HG03175 (cell line): Measurements from ENCODE around the gene PRM3.

ENCODE experiments used
- ATAC-seq: cut with Tn5 transposase; IDR thresholded peaks from one replicate; pipeline ENCODE4 v1.9.1; 2021; ENCODE audit warnings: mild to moderate bottlenecking, moderate library complexity; ENCODE audit not compliant: unreplicated experiment

PRM3 gene

DNA sequence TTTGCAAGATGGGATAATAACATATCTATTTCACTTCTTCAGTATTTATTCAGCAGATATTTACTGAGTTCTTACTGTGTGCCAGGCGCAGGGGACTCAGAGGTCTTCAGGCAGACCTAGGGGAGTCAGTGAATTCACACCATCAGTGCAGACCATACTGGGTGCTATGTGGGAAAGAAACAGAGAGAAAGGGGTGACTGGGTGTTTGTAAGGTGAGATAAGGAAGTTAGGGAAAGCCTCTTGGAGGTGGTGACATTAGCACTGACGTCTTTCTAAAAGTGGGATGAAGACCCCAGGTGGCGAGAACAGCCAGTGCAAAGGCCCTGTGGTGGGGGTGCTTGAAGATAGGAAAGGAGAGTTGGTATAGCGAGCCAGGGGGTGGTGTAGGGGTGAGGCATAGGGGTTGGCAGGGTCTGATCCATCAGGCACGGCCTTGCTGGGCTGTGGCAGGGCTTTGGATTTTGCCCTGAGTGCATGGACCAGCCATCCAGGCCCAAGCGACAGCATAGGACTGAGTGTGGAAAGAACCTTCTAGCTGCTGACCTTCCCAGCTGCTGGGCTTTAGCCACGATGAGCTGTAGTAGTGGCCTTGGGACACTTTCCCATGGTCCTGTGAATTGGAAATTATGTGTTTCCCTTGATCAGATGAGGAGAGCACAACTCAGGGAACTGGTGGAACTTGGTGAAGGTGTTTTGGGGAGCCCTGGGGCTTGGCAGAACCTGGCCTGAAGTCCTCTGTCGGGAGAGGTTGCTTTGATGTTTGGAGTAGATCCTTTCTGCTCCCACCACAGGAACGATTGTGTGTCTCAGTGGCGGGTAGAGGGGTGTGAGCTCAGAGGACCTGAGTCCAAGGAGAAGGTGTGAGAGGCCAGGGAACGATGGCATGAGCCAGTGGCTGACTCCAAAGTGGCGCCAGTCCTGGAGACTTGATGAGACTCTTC, 13.5 kb downstream of the PRM3 start:
- no peak for ATAC-seq

DNA sequence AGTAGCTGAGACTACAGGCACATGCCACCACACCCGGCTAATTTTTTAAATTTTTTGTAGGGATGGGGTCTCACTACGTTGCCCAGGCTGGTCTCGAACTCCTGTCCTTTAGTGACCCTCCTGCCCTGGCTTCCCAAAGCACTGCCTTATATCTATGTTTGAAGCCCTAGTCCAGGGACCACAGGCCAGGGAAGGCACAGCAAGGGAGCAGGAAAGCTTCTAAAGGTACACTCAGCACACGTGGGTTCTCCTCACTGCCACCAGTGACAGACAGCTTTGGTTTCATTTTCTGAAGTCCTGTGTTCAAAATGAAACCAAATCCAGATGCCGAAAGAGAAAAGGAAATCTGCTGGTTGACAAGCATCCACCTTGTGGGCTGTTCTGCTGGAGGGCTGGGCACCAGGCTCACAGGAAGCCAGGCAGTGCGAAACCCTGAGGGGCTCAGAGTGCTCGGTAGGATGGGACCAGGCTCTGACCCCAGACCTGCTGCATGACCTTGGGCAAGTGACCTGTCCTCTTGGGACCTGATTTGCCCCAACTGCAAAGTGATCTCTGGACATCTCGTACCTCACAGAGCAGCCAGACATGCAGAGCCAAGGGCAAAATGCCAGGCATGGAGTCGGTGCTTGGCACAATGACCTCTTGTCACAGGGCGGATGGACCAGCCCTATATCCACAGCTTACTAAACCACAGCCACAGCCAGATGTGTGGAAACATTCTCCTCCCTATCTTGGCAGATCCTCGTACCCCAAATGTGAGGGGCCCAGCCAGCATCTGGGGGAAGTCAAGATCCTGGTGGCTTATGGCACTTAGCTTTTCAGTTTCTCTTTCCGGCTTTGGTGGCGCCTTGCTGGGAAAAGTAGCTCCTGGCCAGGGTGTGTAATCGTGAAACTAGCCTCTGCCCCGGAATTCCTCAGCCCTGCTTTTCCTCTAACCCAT, 14.6 kb downstream of the PRM3 start:
- ATAC-seq = no peak

DNA sequence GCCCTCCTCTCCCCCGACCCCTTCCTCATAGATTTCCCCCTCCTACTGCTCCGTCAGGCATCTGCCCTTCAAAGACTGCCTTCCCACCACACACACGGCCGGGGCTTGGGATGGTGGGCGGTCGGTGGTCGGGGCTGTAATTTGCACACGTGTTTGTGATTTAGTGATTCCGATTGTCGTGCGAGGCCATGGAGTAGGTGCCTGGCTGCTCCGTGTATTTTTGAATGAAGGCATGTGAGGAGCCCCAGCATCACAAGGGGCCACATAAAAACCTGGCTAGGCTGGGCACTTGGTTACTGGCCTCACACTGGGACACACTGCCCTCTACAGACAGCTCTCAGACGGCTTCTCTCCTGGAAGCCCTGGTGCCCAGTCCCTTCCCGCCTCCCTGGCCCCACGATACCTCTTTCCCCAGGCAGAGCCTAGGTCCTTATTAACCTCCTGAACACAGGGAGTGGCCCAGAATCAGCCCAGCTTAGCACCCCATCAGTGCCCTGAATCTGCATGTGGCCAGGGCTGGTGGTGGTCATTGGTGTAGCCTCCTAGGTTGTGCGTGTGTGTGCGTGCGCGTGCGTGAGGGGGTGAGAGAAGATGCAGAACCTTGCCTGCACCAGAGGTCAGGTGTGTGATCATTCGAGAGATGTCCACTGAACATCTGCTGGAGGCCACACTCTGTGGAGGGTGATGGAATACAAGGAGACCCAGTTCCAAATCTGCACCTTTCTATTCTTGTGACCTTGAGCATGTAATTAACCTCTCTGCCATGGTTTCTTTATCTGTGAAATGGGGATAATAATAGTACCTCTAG, 16.1 kb downstream of the PRM3 start:
- ATAC-seq = no peak

DNA sequence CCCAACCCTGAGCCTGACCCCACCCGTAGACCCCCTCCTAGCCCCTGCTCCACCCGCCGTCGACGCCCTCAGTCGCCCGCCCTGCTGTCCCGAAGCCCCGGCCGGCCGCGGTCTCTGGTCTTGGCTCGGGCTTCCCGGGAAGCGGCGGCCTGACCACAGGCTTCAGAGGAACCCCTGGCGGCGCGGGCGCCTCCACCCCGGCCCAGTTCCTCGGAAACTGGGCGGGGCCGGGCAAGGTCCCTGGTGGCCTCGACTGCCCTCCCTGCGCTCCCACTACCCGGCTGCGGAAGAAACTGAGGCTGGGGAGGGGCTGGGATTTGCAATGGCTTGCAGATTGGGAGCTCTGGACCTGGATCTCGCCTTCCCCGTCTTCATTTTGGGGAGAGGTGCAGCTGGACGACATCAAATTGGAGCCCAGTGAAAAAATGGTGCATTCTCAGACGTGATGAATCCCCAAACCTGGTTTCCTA, 16.7 kb downstream of the PRM3 start:
- no peak for ATAC-seq

DNA sequence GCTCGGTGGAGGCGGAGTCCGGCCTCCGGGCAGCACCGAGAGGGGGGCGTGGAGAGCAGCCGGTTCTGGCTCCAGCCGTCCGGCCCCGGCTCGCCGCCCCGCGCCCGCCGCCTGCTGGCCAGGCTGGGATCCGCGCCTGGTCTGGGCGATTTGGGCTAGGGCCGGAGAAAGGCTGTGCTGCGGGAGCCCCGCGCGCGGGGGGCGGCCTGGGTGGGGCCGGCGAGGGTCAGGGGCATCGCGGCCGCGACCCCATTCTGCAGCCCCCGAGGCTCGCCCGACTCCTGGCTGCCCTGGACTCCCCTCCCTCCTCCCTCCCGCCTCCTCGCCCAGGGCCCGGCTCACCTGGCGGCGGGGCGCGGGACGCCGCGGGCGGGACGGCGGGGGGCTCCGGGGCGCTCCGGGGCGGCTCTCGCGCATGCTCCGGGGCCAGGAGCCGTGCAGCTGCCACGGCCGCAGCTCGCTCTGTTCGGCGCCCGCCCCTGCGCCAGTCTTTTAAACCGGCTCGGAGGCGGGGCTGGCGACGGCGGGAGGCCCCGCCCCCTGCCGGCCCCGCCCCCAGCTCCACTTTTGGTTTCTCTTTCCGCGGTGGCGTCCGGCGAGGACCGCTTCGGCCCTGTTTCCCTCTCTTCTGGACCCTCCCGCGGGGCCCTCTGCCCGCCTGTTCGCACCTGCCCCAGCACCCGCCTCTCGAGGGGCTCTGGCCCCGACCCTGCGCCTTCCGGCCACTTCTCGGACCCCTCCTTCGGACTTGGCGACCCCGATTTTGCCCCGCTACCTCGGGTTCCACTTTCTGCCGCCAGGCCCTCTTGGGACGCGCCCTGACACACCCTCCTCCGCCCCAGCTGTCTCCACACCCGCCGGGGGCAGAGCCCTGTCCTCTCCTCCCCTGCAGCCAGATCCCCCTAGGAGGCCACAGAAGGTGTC, 17.4 kb downstream of the PRM3 start, which contains the start of gene SOCS1:
TSS of gene SOCS1 (minus strand) at position 468 of the 924 bp plus-strand sequence. CDS start 726 bp downstream, outside the sequence.
- peak; percentile 54 for ATAC-seq

DNA sequence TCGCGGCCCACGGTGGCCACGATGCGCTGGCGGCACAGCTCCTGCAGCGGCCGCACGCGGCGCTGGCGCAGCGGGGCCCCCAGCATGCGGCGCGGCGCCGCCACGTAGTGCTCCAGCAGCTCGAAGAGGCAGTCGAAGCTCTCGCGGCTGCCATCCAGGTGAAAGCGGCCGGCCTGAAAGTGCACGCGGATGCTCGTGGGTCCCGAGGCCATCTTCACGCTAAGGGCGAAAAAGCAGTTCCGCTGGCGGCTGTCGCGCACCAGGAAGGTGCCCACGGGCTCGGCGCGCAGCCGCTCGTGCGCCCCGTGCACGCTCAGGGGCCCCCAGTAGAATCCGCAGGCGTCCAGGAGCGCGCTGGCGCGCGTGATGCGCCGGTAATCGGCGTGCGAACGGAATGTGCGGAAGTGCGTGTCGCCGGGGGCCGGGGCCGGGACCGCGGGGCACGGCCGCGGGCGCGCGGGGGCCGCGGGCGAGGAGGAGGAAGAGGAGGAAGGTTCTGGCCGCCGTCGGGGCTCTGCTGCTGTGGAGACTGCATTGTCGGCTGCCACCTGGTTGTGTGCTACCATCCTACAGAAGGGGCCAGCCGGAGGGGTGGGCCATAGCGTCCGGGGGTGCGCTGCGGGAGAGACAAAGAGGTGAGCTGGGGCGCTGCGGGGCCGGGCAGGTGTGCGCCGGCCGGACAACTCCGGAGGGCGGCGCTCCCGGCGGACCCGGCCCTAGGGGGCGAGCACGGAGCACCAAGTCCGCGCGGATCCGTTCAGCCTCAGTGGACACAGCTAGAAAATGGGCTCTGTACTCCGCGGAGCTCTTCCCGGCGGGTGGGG, 18.3 kb downstream of the PRM3 start:
- peak; percentile 6 for ATAC-seq

DNA sequence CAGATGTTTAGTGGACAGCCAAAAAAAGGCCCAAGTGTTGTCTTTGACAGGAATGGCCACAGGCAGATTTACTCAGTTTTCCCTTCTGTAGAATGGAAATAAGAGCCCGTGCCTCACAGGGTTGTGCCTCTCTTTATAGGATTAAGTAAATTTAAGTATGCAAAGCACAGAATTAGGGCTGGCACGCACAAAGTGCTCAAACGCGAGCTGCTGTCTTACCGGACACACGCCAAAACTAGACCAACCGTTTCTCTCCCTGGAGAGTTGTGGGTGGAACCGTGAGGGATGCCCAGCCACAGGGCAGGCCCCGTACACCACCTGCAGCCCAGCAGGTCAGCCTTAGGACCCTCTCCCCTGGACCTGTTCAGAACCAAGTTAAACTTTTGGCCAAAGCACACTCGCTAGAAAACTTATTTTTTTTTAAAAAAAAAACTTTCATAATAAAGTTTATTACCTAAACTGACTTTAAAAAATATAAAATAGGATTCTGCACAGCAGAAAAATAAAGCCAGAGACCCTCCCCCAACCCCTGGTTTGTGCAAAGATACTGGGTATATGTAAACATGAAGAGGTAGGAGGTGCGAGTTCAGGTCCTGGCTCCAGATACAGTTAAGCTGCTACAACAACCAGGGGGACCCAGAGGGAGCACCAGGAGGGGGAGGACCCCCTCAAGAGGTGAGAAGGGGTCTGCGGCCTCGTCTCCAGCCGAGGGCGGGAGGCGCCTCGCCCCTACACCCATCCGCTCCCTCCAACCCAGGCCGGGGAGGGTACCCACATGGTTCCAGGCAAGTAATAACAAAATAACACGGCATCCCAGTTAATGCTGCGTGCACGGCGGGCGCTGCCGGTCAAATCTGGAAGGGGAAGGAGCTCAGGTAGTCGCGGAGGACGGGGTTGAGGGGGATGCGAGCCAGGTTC, 19.2 kb downstream of the PRM3 start:
- no peak for ATAC-seq

DNA sequence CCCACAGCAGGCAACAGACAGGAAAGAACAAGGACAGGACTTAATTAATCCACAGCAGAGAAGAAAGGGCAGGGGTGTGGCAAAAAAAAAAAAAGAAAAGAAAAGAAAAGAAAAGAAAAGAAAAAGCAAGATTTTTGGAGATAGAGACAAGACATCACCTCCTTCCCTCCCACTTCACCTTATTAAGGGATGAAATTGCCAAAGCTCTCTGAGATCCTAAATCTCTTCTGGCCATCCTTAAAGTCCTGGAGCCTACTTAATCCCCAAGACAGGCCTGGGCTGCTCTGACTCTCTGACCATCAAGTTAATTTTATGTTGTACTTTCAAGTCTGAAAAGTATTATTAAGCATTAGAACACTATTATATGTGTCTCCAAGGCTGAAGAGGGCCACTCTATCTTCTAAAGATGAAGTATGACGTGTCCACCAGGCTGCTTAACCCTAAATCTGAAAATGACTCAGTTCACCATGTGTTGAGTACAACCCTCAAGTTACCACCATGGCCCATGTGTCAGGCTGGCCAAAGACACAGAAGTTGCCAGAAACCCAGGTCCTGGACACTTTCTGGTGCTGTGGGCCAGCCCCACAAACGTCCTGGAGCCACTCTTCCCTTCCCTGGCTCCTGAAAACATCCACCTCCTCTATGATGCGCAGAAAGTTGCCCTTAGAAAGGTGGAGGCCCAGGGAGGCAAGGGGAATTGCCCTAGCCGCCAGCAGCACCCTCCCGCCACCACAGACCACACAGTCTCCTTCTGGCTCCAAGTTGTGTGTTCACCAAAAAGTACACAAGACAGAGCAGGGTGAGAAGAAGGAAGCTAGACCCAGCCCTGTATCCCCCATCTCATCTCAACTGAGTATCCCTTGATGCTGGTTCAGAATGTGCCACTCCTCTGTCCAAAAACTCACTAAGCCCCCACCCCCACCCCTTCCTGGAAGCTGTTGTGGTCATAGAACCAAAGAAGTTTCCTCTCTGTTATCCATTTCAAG, 20.1 kb downstream of the PRM3 start:
- ATAC-seq = no peak

DNA sequence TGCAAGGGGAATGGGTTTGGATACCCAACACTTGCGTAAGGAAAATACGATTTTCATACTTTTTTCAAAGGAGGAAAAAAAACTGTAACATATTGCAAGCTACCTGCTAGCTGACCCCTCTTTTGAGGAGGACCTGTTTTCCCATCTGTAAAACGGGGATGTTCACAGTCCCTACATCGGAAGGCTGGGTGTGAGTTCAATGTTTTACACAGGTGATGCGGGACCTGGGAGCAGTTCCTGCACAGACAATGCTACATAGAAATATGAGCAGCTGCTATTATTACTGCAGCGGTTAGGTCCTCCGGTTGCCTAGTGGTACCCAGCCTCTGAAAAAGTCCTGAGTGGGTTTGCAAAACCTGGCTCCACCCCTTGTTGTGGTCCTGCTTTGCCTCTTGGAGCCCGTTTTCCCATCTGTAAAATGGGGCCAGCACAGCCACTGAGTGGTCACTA, 20.9 kb downstream of the PRM3 start:
- ATAC-seq = no peak

DNA sequence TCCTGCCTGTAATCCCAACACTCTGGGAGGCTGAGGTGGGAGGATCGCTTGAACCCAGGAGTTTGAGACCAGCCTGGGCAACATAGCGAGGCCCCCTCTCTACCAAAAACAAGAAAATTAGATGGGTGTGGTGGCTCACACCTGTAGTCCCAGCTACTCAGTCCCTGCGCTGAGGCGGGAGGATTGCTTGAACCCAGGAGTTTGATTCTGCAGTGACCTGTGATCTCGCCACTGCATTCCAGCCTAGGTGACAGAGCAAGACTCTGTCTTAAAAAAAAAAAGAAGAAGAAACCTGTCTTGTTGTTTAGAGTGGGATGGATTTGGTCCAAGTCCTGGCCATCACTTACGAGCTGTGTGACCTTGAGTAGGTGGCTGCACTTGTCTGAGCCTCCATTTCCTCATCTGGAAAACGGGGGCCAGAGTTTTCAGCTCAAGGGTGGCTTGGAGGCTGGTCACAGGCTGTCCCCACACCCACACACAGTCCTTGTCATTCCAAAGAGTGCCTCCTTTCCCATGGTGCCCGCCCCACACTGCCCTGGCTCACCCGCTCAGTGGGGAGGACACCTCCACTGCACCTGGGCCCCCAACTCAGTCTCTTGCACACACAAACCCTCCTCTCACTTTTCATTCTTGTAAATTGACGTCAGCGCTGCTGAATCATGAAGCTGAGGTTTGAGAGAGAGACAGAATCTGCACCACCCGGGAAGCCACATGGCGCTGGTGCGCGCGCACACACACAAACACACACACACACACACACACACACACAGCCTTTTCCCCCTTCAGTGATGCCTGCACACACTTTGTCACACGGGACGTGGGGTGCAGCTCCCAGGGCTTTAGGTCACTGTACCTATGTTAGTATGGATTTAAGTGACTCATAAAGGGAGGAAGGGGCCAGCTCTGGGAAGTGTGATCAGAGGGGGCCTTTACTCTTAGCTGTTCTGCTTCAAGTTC, 21.6 kb downstream of the PRM3 start:
- no peak for ATAC-seq

DNA sequence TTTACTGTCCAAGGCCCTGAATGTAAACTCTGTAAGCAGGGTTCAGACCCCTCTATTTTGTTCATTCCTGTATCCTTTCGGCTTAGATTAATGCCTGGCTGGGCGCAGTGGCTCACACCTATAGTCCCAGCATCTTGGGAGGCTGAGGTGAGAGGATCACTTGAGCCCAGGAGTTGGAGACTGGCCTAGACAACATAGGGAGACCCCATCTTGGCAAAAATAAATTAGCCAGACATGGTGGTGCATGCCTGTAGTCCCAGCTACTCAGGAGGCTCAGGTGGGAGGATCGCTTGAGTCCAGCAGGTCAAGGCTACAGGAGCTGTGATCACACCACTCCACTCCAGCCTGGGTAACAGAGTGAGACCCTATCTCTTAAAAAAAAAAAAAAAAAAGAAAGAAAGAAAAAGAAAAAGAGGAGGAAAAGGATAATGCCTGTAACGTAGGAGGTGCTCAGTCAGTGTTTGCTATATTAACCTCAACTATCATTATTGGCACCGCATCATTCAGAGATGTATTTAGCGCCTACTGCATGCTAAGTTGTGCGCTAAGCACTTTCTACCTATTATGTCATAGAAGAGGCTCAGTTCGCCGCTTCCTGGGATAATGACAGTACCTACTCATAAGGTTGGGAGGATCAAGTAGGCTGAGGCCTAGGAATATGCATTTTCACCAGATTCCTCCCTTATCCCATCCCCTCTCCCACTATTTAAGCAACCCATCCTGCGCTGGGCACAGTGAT, 22.5 kb downstream of the PRM3 start:
- ATAC-seq = no peak

DNA sequence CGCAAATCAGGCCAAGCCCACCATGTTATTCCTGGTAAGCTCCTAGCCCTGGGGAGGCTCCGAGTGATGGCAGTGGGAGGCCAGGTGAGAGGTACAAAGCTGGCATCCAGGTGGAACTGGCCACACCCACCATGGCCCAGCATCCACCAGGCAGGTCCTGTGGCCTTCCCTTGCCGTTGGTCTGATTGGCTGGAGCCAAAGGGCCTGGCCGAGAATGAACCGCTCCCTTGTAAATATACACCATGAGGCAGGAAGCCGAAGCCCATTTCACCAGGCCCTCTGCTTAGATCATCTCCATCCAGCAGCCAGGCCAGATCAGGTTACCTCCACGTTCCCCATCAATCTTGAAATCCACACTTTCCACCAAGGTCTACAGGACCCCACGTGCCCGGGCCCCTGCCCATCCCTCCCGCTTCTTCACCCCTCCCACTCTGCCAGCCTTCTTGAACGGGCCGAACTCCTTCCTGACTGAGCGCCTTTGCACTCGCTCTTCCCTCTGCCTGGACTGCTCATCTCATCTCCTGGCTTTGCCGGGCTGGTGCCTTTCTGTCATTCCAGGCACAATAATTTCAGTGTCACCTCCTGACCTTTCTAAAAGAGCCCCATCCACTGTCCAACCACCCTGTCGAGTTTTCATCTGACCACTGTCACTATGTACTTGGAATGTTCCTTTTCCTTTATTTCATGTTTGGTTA, 23.2 kb downstream of the PRM3 start:
- ATAC-seq = no peak

DNA sequence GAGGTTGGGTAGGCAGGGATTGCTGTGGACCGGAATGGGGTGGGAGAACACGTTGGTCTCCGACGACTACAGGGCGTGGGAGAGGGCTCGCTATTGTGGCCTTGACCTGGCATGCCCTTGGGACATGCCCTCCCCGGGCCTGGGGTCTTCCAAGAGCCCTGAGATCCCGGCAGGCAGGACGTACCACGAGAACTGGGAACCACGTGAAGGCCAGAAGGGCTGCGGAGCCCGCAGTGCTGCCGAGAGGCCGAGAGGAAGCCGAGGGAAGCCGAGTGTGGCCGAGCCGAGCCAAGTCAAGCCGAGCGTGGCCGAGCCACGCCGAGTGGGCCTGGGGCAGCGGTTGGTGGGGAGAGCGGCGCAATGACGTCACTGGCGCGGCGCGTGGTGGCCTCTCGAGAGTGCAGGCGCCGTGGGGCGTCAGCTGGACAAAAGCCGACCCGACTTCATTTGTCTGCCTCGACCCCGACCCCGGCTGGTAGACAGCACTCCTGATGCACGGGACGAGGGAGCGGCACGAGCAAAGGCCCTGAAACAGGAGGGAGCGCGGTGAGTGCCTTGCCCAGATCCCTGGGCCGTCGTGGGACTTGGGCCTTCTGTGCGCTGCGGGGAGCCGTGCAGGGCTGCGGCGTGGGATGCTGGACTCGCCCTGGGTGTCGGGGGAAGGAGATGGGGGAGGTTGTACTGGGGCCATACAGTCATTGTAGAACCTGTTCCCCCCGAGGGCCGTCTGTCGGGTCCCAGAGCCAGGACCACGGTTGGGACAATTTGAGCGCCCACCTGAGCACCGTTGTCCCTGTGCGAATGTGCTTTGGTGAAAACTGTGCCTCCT, 24.0 kb downstream of the PRM3 start:
- no peak for ATAC-seq
